ENCODE results near the gene BICDL1. TPM values are rescaled to one million over a fixed set of nuclear protein-coding genes. Genes with fewer than 3 reads are reported as not detected.

The BICDL1 gene
- total and polyA plus RNA-seq, 5 donors from 2014 or later = 0.93 to 134 (median 1.6) TPM

GRCh38 chr12:120099738-120100137, 110.7 kb downstream of the BICDL1 start:
- no peak overlapping the region for H3K4me3 Mint-ChIP-seq
- no peaks in the 10 kb centered on the region for H3K27me3 Mint-ChIP-seq
- ATAC-seq (ENCODE audit: low read depth in 2 of 2) = no peak
- H3K9me3 ChIP-seq (ENCODE audit: control insufficient read depth in 2 of 2, low read length in 2 of 2) = no peaks in the 10 kb centered on the region
- peaks cover 5% of the 10 kb centered on the region for H3K4me1 ChIP-seq (ENCODE audit: control insufficient read depth, insufficient read depth, low read length, poor library complexity, severe bottlenecking)
- H3K27me3 ChIP-seq (ENCODE audit: control insufficient read depth, insufficient read depth, low read length) = no peaks in the 10 kb centered on the region
- DNase-seq = no peak
- H3K27ac Mint-ChIP-seq = peak overlapping the region in 1 of 3 donors; percentile 62
- H3K9me3 Mint-ChIP-seq = no peaks in the 10 kb centered on the region
- no peak overlapping the region for H3K4me3 ChIP-seq (ENCODE audit: low read depth, low read length)
- peaks cover 89% of the 10 kb centered on the region for H3K36me3 ChIP-seq (ENCODE audit: control insufficient read depth, insufficient read depth, low read length)
- no peak overlapping the region for H3K27ac ChIP-seq (ENCODE audit: insufficient read depth, low read length, poor library complexity, severe bottlenecking)
- H3K36me3 Mint-ChIP-seq = peaks cover 11% of the 10 kb centered on the region
- peaks cover 0 to 31% (median 8%) of the 10 kb centered on the region in 4 donors for H3K4me1 Mint-ChIP-seq

DNA sequence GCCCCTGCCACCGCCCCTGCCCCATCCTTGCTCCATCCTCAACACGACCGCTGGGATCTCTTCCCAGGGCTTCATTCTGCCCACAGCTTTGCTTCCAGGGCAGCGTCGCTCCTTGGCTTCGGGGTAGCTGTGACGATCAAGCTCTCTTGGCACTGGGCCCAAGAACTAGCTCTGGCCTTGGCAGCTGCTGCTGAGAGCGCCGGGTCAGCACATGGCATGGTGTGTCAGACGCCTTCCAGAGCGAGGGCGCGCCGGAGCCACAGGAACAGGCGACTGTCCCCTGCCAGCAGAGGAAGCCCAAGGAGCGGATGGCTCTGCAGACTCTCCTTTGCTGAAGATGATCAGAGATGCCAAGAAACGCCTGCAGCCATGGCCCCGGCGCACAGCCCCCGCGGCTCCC, 111.6 kb downstream of the BICDL1 start:
- no peak for ATAC-seq (ENCODE audit: low read depth in 2 of 2)
- Mint-ChIP-seq H3K36me3 (peaks cover 15% of the 10 kb centered on the region), H3K4me1 (peaks cover 0 to 35% (median 9%) of the 10 kb centered on the region in 4 donors), H3K27me3 (no peaks in the 10 kb centered on the region), H3K4me3 (no peak overlapping the region), H3K27ac (peak overlapping the region in 1 of 3 donors; percentile 62), H3K9me3 (no peaks in the 10 kb centered on the region)
- Histone ChIP-seq H3K27me3 (ENCODE audit: control insufficient read depth, insufficient read depth, low read length) (no peaks in the 10 kb centered on the region), H3K4me3 (ENCODE audit: low read depth, low read length) (no peak overlapping the region), H3K4me1 (ENCODE audit: control insufficient read depth, insufficient read depth, low read length, poor library complexity, severe bottlenecking) (peaks cover 5% of the 10 kb centered on the region), H3K36me3 (ENCODE audit: control insufficient read depth, insufficient read depth, low read length) (peaks cover 91% of the 10 kb centered on the region), H3K27ac (ENCODE audit: insufficient read depth, low read length, poor library complexity, severe bottlenecking) (no peak overlapping the region), H3K9me3 (ENCODE audit: control insufficient read depth in 2 of 2, low read length in 2 of 2) (no peaks in the 10 kb centered on the region)
- no peak for DNase-seq

GRCh38 chr12:120101182-120101581, 112.1 kb downstream of the BICDL1 start:
- no peaks in the 10 kb centered on the region for H3K9me3 ChIP-seq (ENCODE audit: control insufficient read depth in 2 of 2, low read length in 2 of 2)
- DNase-seq = no peak
- no peak overlapping the region for H3K4me3 Mint-ChIP-seq
- H3K36me3 ChIP-seq (ENCODE audit: control insufficient read depth, insufficient read depth, low read length) = peaks cover 90% of the 10 kb centered on the region
- H3K27me3 Mint-ChIP-seq = no peaks in the 10 kb centered on the region
- no peak overlapping the region for H3K4me3 ChIP-seq (ENCODE audit: low read depth, low read length)
- H3K27me3 ChIP-seq (ENCODE audit: control insufficient read depth, insufficient read depth, low read length) = no peaks in the 10 kb centered on the region
- no peak for ATAC-seq (ENCODE audit: low read depth in 2 of 2)
- peak overlapping the region; percentile 20 to 65 (median 56) for H3K27ac Mint-ChIP-seq
- H3K9me3 Mint-ChIP-seq = peaks cover 0 to 2% (median 0%) of the 10 kb centered on the region in 7 donors
- H3K36me3 Mint-ChIP-seq = peaks cover 20% of the 10 kb centered on the region
- H3K4me1 ChIP-seq (ENCODE audit: control insufficient read depth, insufficient read depth, low read length, poor library complexity, severe bottlenecking) = peaks cover 5% of the 10 kb centered on the region
- H3K27ac ChIP-seq (ENCODE audit: insufficient read depth, low read length, poor library complexity, severe bottlenecking) = no peak overlapping the region
- peaks cover 0 to 39% (median 11%) of the 10 kb centered on the region in 4 donors for H3K4me1 Mint-ChIP-seq

DNA sequence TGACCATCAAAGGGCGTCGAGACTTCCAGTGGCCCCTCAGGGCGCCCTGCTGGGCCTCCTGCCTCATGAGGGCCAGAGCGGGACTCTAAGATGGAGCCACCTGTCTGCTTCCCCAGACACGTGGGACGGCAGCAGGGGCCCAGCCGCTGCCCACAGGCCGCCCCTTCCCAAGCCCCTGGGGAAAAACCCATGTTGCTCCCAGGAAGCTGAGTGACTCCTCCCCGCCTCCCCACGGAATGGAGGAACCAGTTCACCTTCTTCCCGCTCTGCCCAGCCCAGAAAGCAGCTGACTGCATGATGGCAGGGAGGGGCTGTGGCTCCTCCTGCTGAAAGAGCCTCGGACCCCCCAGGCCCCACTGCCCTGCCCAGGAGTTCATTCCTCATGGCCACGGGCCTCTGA, 112.6 kb downstream of the BICDL1 start:
- no peaks in the 10 kb centered on the region for H3K27me3 ChIP-seq (ENCODE audit: control insufficient read depth, insufficient read depth, low read length)
- ATAC-seq (ENCODE audit: low read depth in 2 of 2) (no peak), DNase-seq (no peak)
- H3K9me3 Mint-ChIP-seq = peaks cover 0 to 2% (median 0%) of the 10 kb centered on the region in 7 donors
- H3K9me3 ChIP-seq (ENCODE audit: control insufficient read depth in 2 of 2, low read length in 2 of 2) = no peaks in the 10 kb centered on the region
- peak overlapping the region in 1 of 4 donors; percentile 38 for H3K4me3 Mint-ChIP-seq
- peaks cover 87% of the 10 kb centered on the region for H3K36me3 ChIP-seq (ENCODE audit: control insufficient read depth, insufficient read depth, low read length)
- no peaks in the 10 kb centered on the region for H3K27me3 Mint-ChIP-seq
- H3K36me3 Mint-ChIP-seq = peaks cover 21% of the 10 kb centered on the region
- H3K27ac Mint-ChIP-seq = peak overlapping the region; percentile 65 to 93 (median 71)
- H3K4me1 Mint-ChIP-seq = peaks cover 0 to 40% (median 13%) of the 10 kb centered on the region in 4 donors
- no peak overlapping the region for H3K4me3 ChIP-seq (ENCODE audit: low read depth, low read length)
- no peak overlapping the region for H3K27ac ChIP-seq (ENCODE audit: insufficient read depth, low read length, poor library complexity, severe bottlenecking)
- peaks cover 5% of the 10 kb centered on the region for H3K4me1 ChIP-seq (ENCODE audit: control insufficient read depth, insufficient read depth, low read length, poor library complexity, severe bottlenecking)

DNA sequence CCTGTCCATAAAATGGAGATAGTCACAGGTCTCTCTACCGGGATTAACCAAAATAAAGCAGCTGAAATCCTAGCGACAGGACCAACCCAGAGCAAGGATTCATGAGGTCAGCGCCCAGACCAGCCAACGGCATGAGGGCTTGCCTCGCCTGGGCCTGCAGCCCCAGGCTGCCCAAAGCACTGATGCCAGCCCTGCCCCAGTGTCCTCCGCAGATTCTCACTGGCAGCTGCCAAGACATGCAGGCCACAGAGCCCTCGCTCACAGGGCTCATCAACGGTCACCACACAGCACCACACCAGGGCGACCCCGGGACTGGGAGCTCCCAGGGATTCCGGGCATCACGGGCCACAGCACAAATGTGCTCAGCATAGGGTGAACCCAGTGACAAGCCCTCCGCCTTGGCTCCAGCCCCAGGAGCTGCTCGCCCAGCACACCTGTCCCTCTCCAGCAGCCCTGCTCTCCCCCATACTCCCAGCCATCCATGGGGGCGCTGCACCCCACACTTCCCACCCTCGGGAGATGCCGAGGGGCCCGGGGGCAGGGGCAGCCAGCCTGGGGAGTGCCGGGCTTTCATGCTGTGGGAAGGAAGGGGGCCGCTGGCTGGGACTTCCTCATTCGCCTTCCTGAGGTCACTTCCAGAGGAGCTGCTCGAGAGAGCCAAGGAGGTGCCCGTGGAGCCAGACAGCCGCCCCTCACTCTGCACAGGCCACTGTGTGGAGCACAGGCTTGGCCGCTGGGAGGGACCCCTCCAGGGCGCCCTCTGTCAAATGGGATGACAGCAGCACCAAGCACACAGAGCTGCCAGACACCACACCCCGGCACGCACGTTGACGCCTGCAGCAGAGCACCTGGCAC, 113.4 kb downstream of the BICDL1 start:
- peaks cover 0 to 46% (median 16%) of the 10 kb centered on the region in 4 donors for H3K4me1 Mint-ChIP-seq
- H3K27ac ChIP-seq (ENCODE audit: insufficient read depth, low read length, poor library complexity, severe bottlenecking) = no peak overlapping the region
- peak overlapping the region in 2 of 3 donors; percentile 71 to 93 for H3K27ac Mint-ChIP-seq
- no peak for DNase-seq
- peaks cover 85% of the 10 kb centered on the region for H3K36me3 ChIP-seq (ENCODE audit: control insufficient read depth, insufficient read depth, low read length)
- no peaks in the 10 kb centered on the region for H3K9me3 ChIP-seq (ENCODE audit: control insufficient read depth in 2 of 2, low read length in 2 of 2)
- H3K36me3 Mint-ChIP-seq = peaks cover 21% of the 10 kb centered on the region
- peaks cover 0 to 2% (median 0%) of the 10 kb centered on the region in 7 donors for H3K9me3 Mint-ChIP-seq
- no peak for ATAC-seq (ENCODE audit: low read depth in 2 of 2)
- H3K4me1 ChIP-seq (ENCODE audit: control insufficient read depth, insufficient read depth, low read length, poor library complexity, severe bottlenecking) = peaks cover 5% of the 10 kb centered on the region
- no peaks in the 10 kb centered on the region for H3K27me3 ChIP-seq (ENCODE audit: control insufficient read depth, insufficient read depth, low read length)
- no peak overlapping the region for H3K4me3 Mint-ChIP-seq
- peaks cover 3% of the 10 kb centered on the region for H3K27me3 Mint-ChIP-seq
- H3K4me3 ChIP-seq (ENCODE audit: low read depth, low read length) = no peak overlapping the region

GRCh38 chr12:120103044-120103338, 114.0 kb downstream of the BICDL1 start:
- peaks cover 8% of the 10 kb centered on the region for H3K4me1 ChIP-seq (ENCODE audit: control insufficient read depth, insufficient read depth, low read length, poor library complexity, severe bottlenecking)
- Mint-ChIP-seq H3K36me3 (peaks cover 22% of the 10 kb centered on the region), H3K27me3 (peaks cover 4% of the 10 kb centered on the region), H3K4me1 (peaks cover 0 to 49% (median 20%) of the 10 kb centered on the region in 4 donors), H3K9me3 (peaks cover 0 to 2% (median 0%) of the 10 kb centered on the region in 7 donors), H3K27ac (no peak overlapping the region), H3K4me3 (no peak overlapping the region)
- H3K9me3 ChIP-seq (ENCODE audit: control insufficient read depth in 2 of 2, low read length in 2 of 2) = no peaks in the 10 kb centered on the region
- no peaks in the 10 kb centered on the region for H3K27me3 ChIP-seq (ENCODE audit: control insufficient read depth, insufficient read depth, low read length)
- H3K4me3 ChIP-seq (ENCODE audit: low read depth, low read length) = no peak overlapping the region
- H3K27ac ChIP-seq (ENCODE audit: insufficient read depth, low read length, poor library complexity, severe bottlenecking) = no peak overlapping the region
- no peak for DNase-seq
- ATAC-seq (ENCODE audit: low read depth in 2 of 2) = no peak
- H3K36me3 ChIP-seq (ENCODE audit: control insufficient read depth, insufficient read depth, low read length) = peaks cover 85% of the 10 kb centered on the region

DNA sequence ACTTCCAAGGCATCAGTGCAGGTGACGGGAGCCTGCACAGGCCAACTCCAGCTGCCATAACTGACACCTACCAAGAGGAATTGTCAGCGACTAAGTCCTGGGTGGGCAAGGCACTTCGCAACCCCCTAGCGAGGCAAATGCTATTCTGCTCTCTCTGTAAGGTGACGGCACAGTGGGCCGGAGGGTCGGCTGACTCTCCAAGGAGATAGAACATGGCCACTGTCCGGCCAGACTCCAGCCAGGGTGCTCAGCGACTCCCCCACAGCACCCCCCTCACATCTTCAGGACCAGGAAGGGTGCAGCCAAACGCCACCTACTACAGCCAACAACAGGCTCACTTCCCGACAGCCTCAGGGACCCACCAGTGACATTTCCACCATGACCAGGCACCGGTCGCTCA, 114.3 kb downstream of the BICDL1 start:
- Mint-ChIP-seq H3K27me3 (peaks cover 4% of the 10 kb centered on the region), H3K27ac (no peak overlapping the region), H3K4me1 (peaks cover 0 to 53% (median 24%) of the 10 kb centered on the region in 4 donors), H3K4me3 (no peak overlapping the region), H3K9me3 (peaks cover 0 to 2% (median 0%) of the 10 kb centered on the region in 7 donors), H3K36me3 (peaks cover 25% of the 10 kb centered on the region)
- Histone ChIP-seq H3K27ac (ENCODE audit: insufficient read depth, low read length, poor library complexity, severe bottlenecking) (no peak overlapping the region), H3K9me3 (ENCODE audit: control insufficient read depth in 2 of 2, low read length in 2 of 2) (no peaks in the 10 kb centered on the region), H3K27me3 (ENCODE audit: control insufficient read depth, insufficient read depth, low read length) (no peaks in the 10 kb centered on the region), H3K4me1 (ENCODE audit: control insufficient read depth, insufficient read depth, low read length, poor library complexity, severe bottlenecking) (peaks cover 12% of the 10 kb centered on the region), H3K36me3 (ENCODE audit: control insufficient read depth, insufficient read depth, low read length) (peaks cover 85% of the 10 kb centered on the region), H3K4me3 (ENCODE audit: low read depth, low read length) (no peak overlapping the region)
- DNase-seq = no peak
- ATAC-seq (ENCODE audit: low read depth in 2 of 2) = no peak
